HG03378 (cell line): ENCODE results near the gene TMEM141.
A peak's percentile ranks its signal among the peaks of the same experiment; 100 is the strongest.
"Not testable (repeated sequence)": the region's sequence is repeated elsewhere in the genome, so short reads cannot be mapped to it uniquely, and the experiment has no call there.

Experiments used
- ATAC-seq: cut with Tn5 transposase; IDR thresholded peaks from one replicate; pipeline ENCODE4 v1.9.1; 2021; ENCODE audit warnings: mild to moderate bottlenecking, moderate library complexity; ENCODE audit not compliant: unreplicated experiment

Gene TMEM141

GRCh38 chr9:136831002-136831719 is 40.0 kb downstream of the TMEM141 start:
- no peak for ATAC-seq

DNA sequence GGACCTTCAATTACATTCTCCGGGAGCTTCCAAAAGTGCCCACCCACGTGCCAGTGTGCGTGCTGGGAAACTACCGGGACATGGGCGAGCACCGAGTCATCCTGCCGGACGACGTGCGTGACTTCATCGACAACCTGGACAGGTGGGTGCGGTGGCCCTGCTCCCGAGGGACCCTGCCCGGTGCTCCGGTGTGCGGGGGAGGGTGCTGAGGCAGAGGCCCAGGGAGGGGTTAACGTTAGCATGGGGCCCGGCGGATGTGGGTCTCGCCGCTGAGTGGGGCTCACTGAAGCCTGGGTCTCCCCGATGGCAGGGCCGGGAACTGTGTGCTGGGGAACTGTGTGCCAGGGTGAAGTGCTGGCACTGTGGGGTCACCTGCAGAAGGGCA is 40.6 kb downstream of the TMEM141 start:
- no peak for ATAC-seq

GRCh38 chr9:136832581-136832980 is 41.4 kb downstream of the TMEM141 start:
- no peak for ATAC-seq

- ATAC-seq = not testable (repeated sequence)
Observed at GRCh38 chr9:136833381-136834048, 42.4 kb downstream of the TMEM141 start.

DNA sequence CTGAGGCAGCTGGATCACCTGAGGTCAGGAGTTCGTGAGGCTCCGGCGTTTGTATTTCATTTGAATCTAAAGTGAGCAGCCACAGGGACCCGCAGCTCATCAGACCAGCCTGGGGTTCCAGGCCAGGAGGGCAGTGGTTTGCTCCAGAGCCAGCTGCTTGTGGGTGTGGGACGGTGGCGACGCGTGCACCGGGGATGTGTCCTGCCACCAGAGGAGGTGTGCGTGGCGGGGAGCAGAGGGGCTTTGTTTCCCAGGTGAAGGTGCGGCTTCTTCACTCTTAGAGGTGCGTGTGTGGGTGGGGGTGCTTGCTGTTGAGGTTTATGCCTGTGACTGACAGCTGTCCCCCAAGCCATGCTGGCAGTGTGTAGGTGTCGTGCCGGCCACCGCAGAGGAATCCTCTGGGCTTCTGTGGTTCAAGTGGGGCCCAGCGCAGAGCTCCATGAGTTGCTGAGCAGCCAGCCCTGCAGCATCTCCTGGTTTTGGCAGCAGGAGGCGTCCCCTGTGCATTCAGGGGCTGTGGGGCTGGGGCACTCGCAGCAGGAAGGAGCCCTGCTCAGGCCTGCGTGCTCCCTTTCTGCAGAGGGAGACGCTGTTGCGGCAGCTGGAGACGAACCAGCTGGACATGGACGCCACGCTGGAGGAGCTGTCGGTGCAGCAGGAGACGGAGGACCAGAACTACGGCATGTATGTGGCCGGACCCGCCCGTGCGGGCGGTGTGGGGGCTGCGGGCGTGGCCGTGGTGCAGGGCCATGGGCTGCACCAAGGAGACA is 44.2 kb downstream of the TMEM141 start:
- ATAC-seq = no peak

GRCh38 chr9:136835932-136836904 is 45.1 kb downstream of the TMEM141 start:
- ATAC-seq = no peak

DNA sequence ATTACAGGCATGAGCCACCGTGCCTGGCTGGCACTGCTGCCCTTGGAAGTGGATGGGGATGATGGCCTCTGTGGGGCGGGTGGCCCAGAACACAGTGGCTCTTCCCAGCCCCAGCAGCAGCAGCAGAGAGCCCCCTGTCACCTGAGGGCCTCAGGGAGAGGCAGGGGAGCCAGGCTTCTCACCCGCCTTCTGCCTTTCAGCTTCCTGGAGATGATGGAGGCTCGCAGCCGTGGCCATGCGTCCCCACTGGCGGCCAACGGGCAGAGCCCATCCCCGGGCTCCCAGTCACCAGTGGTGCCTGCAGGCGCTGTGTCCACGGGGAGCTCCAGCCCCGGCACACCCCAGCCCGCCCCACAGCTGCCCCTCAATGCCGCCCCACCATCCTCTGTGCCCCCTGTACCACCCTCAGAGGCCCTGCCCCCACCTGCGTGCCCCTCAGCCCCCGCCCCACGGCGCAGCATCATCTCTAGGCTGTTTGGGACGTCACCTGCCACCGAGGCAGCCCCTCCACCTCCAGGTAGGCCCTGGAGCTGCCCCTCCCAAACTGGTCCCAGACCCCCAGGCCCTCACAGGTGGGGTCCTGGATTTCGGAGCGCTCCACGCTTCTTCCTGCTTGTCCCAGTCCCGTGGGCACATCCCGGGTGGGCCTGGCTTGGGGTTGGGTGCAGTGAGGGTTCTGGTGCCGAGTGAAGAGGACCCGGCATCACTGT is 46.2 kb downstream of the TMEM141 start:
- ATAC-seq = no peak

GRCh38 chr9:136837856-136838277 is 46.7 kb downstream of the TMEM141 start:
- not testable (repeated sequence) for ATAC-seq

DNA sequence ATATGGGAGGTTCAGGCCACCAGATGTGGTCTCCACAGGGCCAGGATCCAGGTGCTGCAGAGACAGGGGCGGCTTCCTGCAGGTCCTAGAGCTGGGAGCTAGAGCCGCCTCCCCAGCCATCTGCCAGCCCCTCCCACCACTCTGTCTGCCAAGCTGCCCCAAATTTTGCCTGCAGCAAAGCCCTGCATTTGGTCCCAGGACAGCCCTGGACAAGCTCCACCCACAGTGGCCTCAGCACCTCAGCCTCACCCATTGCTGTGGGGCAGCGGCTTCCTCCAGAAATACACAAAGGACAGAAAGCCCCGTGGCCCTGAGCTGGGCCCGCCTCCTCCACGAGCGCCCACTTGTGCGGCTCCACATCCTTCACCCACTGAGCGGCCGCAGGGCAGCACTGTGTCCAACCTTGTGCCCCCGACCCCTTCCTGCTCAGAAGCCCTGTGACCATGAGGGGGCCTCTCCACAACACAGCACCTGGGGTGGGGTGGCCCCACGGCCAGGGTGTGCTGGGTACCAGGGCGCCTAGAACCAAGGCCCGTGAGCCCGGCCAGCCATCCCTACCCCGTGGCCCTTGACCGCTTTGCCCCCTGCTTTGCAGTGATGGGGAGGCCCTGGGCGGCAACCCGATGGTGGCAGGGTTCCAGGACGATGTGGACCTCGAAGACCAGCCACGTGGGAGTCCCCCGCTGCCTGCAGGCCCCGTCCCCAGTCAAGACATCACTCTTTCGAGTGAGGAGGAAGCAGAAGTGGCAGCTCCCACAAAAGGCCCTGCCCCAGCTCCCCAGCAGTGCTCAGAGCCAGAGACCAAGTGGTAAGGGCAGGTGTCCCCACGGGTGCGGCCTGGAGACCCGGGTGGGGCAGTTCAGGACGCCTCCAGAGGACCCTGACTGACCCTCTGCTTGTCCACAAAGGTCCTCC is 47.4 kb downstream of the TMEM141 start:
- ATAC-seq = no peak

DNA sequence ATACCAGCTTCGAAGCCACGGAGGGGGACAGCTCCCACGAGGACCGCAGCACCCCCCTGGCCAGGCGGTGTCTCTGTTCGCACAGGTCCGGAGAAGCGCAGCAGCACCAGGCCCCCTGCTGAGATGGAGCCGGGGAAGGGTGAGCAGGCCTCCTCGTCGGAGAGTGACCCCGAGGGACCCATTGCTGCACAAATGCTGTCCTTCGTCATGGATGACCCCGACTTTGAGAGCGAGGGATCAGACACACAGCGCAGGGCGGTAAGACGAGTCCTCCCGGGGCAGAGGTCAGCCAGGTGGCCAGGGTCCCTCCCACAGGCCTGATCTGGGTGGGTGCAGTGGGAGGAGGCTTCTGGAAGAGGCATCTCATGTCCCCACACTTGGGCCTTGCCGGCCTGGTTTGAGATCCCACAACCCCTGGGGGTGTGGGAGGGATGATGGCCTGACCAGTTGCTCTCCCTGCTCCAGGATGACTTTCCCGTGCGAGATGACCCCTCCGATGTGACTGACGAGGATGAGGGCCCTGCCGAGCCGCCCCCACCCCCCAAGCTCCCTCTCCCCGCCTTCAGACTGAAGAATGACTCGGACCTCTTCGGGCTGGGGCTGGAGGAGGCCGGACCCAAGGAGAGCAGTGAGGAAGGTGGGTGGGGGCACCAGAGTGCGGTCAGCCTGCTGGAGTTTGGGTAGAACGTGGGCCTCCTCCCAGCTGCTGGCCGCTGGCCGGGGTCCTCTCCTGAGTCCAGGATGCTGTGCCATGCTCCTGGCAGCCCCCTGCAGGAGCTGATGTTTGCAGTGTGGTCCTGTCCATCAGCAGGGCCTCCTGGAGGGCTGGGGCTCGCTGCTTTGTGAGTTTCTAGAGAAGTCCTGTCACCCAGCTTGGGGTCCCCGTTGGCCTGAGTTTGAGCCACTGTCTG is 48.3 kb downstream of the TMEM141 start:
- no peak for ATAC-seq

GRCh38 chr9:136840140-136840876 is 49.2 kb downstream of the TMEM141 start:
- ATAC-seq = no peak

GRCh38 chr9:136840877-136841645 is 49.9 kb downstream of the TMEM141 start:
- ATAC-seq = no peak

DNA sequence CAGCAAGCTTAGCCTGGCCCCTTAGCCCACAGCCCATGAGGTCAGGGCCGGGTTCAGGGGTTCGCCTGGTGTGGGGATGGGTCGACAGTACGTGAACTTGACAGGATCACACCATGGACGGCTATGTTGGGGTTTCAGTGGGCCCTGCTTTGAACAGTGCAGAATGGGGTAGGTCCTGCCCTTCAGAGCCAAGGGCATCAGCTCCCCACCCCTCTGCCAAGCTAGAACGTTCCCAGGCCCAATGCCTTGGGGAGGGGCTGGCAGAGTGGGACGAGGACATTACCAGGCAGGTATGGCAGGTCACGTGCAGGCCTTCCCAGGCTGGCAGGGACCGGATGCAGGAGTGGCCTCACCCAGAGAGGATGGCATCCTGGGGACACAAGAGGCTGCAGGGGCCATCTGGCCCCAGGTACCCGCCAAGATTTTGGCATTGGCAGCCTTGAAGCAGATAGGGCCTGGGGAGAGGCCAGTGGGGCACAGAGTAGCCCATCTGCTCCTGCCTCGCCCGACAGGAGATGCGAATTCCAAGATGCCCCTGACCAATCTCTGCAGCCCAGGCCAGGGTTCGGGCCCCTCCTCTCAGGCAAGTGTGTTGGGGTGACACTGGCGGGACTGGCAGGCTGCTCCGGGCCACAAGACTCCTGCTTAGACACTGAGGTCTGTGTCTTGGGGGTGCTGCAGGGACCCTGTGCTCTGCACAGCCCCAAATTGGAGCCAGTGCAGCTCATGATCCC is 50.7 kb downstream of the TMEM141 start:
- ATAC-seq = not testable (repeated sequence)

- peak; percentile 59 for ATAC-seq
Observed at GRCh38 chr9:136842380-136842948, 51.3 kb downstream of the TMEM141 start, which contains the start of gene AJM1. Gene AJM1 (plus strand): TSS chr9:136842478. CDS start chr9:136844415, 1,937 bp downstream.
